Uterus (tissue), 2 donors: Measurements from ENCODE around the gene RCAN2.

Experiments used
- CTCF ChIP-seq, 4 experiments: fragments of 200-600 bp in 2 of 4; fragments of 450-650 bp in 2 of 4; sonication (generic) in 2 of 4; IDR thresholded peaks; one replicate each; pipeline ENCODE4 v1.5.1; 2016 to 2019; ENCODE audit warnings: antibody characterized with exemption in 4 of 4, mild to moderate bottlenecking in 2 of 4, moderate library complexity in 1 of 4
- POLR2A ChIP-seq, 2 donors: fragments of 450-650 bp; IDR thresholded peaks; one replicate each; pipeline ENCODE4 v1.6.1; 2016; ENCODE audit warnings: antibody characterized with exemption in 2 of 2, mild to moderate bottlenecking in 1 of 2, moderate library complexity in 1 of 2

- TF ChIP-seq CTCF (IDR thresholded peaks at IDR 0.05), result no peak
- TF ChIP-seq POLR2A (IDR thresholded peaks at IDR 0.05), result no peak
These were observed 246.6 kb downstream of the RCAN2 start for GRCh38 chr6:46244670-46245069.
